GM18861 (cell line): Measurements from ENCODE around the gene USP5.
"Not testable (repeated sequence)": the region's sequence is repeated elsewhere in the genome, so short reads cannot be mapped to it uniquely, and the experiment has no call there.

Source experiments
- ATAC-seq: cut with Tn5 transposase; IDR thresholded peaks from one replicate; pipeline ENCODE4 v1.9.1; 2021; ENCODE audit not compliant: unreplicated experiment

USP5 gene

DNA sequence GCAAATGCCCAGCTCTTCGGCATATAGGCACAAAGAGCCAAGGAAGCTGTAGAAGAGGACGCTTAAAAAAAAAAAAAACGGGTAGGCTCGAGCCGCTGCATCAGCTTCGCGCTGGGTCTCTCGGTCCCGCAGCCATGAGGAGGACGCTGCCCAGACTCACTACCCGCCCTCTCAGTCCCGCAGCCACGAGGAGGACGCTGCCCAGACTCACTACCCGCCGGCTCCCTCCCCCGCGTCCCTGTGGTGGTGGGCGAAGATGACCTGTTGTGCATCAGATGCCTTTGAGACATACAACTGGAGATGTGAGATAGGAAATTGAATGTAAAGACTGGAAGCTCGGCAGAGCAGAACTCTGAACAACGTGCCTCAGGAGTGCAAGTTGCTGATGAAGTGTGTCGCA is 32.6 kb downstream of the USP5 start:
- no peak for ATAC-seq

DNA sequence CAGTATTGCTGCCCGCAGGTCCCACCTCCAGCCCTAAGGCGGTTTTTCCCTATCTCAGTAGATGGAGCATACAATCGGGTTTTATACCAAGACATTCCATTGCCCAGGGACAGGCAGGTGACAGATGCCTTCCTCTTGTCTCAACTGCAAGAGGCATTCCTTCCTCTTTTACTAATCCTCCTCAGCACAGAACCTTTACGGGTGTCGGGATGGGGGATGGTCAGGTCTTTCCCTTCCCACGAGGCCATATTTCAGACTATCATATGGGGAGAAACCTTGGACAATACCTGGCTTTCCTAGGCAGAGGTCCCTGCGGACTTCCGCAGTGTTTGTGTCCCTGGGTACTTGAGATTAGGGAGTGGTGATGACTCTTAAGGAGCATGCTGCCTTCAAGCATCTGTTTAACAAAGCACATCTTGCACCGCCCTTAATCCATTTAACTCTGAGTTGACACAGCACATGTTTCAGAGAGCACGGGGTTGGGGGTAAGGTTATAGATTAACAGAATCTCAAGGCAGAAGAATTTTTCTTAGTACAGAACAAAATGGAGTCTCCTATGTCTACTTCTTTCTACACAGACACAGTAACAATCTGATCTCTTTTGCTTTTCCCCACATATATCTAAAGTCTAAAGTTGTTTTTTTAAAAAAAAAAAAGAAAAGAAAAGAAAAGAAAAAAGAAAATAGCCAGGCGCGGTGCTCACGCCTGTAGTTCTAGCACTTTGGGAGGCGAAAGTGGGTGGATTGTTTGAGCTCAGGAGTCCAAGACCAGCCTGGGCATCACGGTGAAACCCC is 34.5 kb downstream of the USP5 start:
- ATAC-seq = not testable (repeated sequence)

GRCh38 chr12:6887460-6887859 is 35.5 kb downstream of the USP5 start:
- ATAC-seq = no peak

DNA sequence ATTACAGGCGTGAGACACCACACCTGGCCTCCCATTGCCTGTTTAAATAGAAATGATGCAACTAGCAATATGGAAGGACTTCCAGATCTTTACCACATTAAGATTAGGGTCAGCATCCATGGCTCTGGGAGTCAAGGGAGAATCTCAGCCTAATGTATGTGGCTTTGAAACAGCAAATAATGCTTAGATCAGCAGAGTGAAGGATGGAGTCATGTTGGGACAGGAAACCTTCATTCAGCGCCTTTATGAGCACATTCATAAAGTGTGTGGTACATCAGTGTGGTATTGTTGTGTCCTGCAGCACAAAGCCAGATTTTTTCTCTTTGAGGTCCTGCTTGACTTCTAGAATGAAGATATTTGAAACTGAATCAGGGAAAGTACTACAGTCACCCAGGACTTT is 36.4 kb downstream of the USP5 start:
- ATAC-seq = no peak

DNA sequence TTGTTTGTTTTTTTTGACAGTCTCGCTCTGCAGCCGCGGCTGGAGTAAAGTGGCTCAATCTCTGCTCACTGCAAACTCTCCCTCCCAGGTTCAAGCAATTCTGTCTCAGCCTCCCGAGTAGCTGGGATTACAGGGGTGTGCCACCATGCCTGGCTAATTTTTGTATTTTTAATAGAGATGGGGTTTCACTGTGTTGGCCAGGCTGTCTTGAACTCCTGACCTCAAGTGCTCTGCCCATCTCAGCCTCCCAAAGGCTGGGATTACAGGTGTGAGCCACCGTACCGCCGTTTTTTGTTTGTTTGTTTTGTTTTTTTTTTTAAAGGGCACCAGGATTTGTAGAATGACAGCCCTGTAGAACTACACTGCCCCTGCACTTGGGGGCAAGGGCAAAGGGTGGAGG is 36.8 kb downstream of the USP5 start:
- not testable (repeated sequence) for ATAC-seq

DNA sequence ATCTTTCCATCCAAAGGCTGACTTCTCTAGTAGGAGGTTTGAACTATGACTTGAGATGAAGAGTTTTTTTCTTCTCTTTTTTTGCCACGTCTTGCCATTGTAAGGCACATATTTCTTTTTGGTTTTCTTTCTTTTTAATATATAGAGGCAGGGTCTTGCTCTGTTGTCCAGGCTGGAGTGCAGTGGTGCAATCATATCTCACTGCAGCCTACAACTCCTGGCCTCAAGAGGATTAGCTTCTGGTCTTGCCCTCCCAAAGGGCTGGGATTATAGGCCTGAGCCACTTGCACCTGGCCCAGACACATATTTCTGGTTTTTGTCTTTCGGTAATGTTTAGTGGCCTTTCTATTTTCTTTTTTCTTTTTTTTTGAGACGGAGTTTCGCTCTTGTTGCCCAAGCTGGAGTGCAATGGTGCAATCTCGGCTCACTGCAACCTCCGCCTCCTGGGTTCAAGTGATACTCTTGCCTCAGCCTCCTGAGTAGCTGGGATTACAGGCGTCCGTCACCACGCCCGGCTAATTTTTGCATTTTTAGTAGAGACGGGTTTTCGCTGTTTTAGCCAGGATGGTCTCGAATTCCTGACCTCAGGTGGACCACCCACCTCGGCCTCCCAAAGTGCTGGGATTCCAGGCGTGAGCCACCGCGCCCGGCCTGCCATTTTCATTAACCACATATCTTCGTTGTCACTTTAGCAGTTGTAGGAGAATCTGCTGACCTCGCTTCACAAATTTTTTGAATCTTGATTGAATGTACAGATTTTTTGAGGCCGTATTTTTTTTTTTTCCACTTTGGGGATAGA is 38.0 kb downstream of the USP5 start:
- ATAC-seq = not testable (repeated sequence)

DNA sequence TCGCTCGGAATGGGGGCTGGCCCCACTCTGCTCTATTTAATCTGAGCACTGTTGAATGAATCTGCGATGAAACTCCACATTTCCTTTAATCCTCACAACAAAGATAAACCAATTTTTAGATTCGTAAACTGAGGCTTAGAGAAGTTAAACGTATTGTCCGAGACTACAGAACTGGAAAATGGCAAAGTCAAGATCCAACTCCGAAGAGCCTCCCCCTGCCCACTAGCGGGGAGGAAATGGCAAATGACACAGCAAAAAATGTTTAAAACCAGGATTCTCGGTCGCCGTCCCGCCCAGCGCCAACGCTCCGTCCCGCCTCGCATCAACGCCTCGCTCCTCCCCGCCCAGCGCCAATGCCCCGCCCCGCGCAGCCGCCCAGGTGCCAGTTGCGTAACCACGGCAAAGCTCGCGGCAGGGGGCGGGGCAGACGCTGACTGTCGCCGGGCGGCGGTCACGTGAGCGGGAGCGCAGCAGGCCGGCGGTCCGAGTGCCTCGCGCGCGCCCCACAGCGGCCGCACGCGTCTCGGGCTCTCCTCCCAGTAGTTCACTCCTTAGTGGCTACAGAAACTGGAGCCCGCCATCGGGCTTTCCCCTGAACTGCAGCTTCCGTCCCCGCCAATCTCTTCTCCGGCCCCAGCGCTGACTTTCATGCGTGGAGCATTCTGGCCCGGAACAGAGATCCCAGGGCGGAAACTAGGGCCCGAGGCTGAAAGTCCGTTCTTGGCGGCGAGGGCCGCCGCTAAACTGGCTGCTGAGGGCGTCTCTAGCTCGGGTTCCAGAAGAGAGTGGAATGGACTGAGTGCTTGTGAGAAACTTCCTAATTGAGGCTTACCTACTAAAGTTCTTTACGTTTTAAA is 39.1 kb downstream of the USP5 start:
- ATAC-seq = peak; percentile 95

GRCh38 chr12:6891646-6892001 is 39.7 kb downstream of the USP5 start:
- no peak for ATAC-seq

GRCh38 chr12:6892683-6893082 is 40.7 kb downstream of the USP5 start:
- ATAC-seq = not testable (repeated sequence)

- ATAC-seq = no peak
These were observed 42.4 kb downstream of the USP5 start for GRCh38 chr12:6894321-6894720.

DNA sequence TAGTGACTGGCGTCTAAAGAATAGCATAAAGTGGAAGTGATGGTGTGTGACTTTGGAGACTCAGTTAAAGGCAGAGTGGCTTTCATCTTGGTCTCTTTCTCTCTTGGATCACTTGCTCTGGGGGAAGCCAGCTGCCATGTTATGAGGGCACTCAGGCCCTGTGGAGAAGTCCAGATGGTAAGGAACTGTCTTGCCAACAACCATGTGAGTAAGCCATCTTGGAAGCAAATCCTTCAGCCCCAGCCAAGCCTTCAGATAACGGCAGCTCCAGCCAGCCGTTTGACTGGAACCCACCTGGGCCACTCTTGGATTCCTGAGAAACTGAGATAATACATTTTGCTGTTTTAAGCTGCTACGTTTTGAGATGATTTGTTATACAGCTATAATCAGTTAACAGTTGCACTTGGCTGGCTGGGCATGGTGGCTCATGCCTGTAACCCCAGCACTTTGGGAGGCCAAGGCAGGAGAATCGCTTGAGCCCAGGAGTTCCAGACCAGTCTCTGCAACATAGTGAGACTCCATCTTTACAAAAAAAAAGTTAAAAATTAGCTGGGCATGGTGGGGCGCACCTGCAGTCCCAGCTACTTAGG is 45.0 kb downstream of the USP5 start:
- ATAC-seq = no peak

DNA sequence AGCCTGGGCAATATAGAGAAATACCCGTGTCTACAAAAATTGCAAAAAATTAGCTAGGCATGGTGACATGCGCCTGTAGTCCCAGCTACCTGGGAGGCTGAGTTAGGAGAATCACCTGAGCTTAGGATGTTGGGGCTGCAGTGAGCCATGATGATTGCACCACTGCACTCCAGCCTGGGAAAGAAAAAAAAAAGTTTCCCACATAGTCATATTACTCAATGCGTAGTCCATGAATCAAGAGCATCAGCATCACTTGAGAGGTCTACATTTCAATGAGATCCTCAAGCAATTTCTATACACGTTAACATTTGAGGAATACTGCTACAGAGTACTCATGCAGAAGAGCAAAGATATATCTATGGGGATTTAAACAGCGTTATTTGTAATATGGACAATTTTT is 47.5 kb downstream of the USP5 start:
- no peak for ATAC-seq

- no peak for ATAC-seq
These were observed 48.0 kb downstream of the USP5 start for GRCh38 chr12:6899837-6900519.

DNA sequence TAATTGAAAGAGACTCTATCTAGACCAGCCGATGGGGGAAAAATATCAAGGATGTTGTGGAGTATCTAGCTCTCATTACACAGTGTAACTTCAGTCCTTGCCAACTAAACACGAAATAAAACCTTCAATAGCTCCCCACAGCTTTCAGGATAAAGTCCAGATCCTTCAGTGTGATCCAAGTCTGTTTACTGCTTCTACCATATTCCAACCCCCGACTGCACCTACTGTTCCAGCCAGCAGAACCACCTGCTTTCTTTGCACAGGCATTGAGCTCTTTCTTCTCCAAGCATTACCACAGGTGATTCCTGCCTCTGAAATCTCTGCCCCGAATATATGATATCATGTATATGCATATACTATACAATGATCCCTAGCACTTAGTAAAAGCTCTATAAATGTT is 50.5 kb downstream of the USP5 start:
- no peak for ATAC-seq

- no peak for ATAC-seq
These were observed 51.8 kb downstream of the USP5 start for GRCh38 chr12:6903722-6904121.

DNA sequence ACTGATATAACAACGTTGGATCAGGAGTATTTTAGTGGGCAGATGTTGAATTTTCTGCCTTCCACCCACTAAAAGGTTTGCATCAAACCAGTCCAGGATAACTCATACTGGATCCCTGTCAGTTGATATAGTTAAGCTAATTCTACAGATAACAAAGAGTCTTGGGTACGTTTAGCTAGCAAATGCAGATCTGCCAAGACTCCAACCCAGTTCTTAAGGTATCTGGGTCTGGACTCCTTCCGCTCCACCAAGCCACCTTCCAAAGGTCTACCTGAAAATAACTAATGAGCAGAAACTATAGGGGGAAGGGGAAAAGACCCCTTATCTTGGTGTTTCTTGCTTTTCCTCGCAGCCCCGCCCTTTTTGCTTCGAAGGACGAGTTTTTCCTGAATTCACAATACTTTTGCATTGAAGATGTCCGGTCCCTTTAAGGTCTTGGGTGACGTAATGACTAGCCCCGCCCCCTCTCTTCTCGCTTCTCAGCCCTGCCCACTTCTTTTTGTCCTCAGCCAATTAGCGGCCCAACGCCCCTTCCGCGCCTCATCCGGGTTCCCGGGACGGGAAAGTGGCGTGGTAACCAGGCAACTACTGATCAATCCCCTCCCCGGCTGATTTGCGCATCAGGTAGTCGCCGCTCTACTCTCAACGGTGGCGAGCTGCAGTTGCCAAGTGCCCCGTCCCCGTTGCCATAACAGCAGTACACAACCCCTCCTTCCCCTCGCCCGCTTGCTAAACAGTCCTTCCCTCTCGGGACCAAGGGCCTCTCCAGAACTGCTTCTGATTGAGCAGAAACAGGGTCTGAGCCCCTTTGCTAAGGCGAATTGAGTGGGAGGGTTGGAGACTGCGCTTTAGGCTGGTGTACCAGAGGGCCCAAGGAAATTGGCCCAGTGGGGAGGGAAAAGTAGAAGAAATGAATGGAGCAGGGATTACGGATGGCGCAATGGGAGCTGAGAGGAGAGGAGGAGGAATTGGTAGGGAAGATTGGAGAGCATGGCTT is 52.6 kb downstream of the USP5 start, which contains the start of gene LRRC23:
TSS of gene LRRC23 (plus strand) at position 543 of the 997 bp plus-strand sequence. CDS start 812 bp downstream, outside the sequence.
- peak; percentile 88 for ATAC-seq

- ATAC-seq = no peak
These were observed 53.6 kb downstream of the USP5 start for GRCh38 chr12:6905414-6906040.

DNA sequence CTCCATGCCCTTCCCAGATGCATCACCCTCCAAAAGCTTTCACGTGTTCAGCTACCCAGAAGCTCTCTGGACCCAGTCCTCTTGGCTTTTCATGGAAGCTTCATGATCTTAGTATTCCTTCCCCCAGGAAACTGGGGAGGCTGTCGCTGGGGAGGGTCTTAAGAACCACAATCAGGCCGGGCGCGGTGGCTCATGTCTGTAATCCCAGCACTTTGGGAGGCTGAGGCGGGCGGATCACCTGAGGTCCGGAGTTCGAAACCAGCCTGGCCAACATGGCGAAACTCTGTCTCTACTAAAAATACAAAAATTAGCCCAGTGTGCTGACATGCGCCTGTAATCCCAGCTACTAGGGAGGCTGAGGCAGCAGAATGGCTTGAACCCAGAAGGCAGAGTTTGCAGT is 56.2 kb downstream of the USP5 start:
- ATAC-seq = not testable (repeated sequence)
